H1 (cell line): Measurements from ENCODE around the gene NFIC. TPM values are rescaled to one million over a fixed set of nuclear protein-coding genes. Genes with fewer than 3 reads are reported as not detected.

Source experiments
- CTCF ChIA-PET: fragments of 300-600 bp; sonication (Branson Sonifier 250); formaldehyde crosslinking; loops from one replicate; lab custom pipeline; 2021; ENCODE audit not compliant: partially characterized antibody; lab: Charles Lee
- POLR2A ChIA-PET: fragments of 300-600 bp; sonication (Branson Sonifier 250); formaldehyde crosslinking; loops from one replicate; lab custom pipeline; 2021; ENCODE audit warnings: inconsistent platforms; ENCODE audit not compliant: partially characterized antibody; lab: Charles Lee
- DNase-seq, 2 experiments: peaks; one replicate each; pipeline versions ENCODE4 v3.0.0 to v3.0.0-alpha.2; 2010 to 2022; ENCODE audit warnings: low spot score in 2 of 2, low read depth in 1 of 2, mixed read lengths in 1 of 2
- FAIRE-seq: peaks from 2 replicates; lab custom pipeline; 2011; peaks lifted over from hg19 to GRCh38; lab: Jason Lieb, UNC
- H2AFZ ChIP-seq: 2 replicates; pipeline ENCODE4 v1.8.1; 2012; ENCODE audit warnings: low read length, inconsistent platforms
- H2AK5ac ChIP-seq: 2 replicates; pipeline ENCODE4 v1.6.1; 2013; ENCODE audit warnings: low read depth, low read length
- H2BK120ac ChIP-seq: replicated peaks from 2 replicates; pipeline ENCODE3; 2013; ENCODE audit warnings: low read depth, low read length, inconsistent platforms
- H2BK12ac ChIP-seq: 2 replicates; pipeline ENCODE4 v1.6.1; 2013; ENCODE audit warnings: low read depth, low read length
- H2BK15ac ChIP-seq: 2 replicates; pipeline ENCODE4 v1.6.1; 2013; ENCODE audit warnings: low read length
- H2BK20ac ChIP-seq: 2 replicates; pipeline ENCODE4 v1.6.1; 2013; ENCODE audit warnings: low read length
- H2BK5ac ChIP-seq: 2 replicates; pipeline ENCODE4 v1.6.1; 2013; ENCODE audit warnings: low read depth, low read length
- H3K14ac ChIP-seq: 2 replicates; pipeline ENCODE4 v1.6.1; 2013; ENCODE audit warnings: inconsistent platforms; ENCODE audit not compliant: insufficient read length
- H3K18ac ChIP-seq: 2 replicates; pipeline ENCODE4 v1.6.1; 2013; ENCODE audit warnings: low read length; ENCODE audit errors: extremely low read depth
- H3K23ac ChIP-seq: 2 replicates; pipeline ENCODE4 v1.6.1; 2013; ENCODE audit warnings: inconsistent platforms; ENCODE audit not compliant: insufficient read length
- H3K23me2 ChIP-seq: 2 replicates; pipeline ENCODE4 v1.6.1; 2013; ENCODE audit warnings: low read depth, low read length
- H3K27ac ChIP-seq: 2 replicates; pipeline ENCODE4 v1.6.1; 2011; ENCODE audit warnings: low read depth, low read length, inconsistent platforms
- H3K27me3 ChIP-seq, 4 experiments: replicated peaks in 1 of 4; 1 replicate in 1 of 4; 2 replicates in 3 of 4; pipeline versions ENCODE4 v1.6.1 to v1.8.1; 2011 to 2013; ENCODE audit warnings: low read length in 3 of 4, mild to moderate bottlenecking in 3 of 4, inconsistent platforms in 2 of 4, mixed read lengths in 2 of 4, moderate library complexity in 1 of 4; ENCODE audit not compliant: control insufficient read depth in 3 of 4, insufficient read depth in 3 of 4; ENCODE audit errors: extremely low read depth in 1 of 4
- H3K36me3 ChIP-seq, 4 experiments: 2 replicates each; pipeline versions ENCODE4 v1.6.1 to v1.8.1; 2011 to 2013; ENCODE audit warnings: mild to moderate bottlenecking in 4 of 4, low read length in 3 of 4, moderate library complexity in 2 of 4, control low read depth in 1 of 4, inconsistent platforms in 1 of 4; ENCODE audit not compliant: insufficient read depth in 4 of 4, control insufficient read depth in 2 of 4
- H3K4ac ChIP-seq: replicated peaks from 2 replicates; pipeline ENCODE3; 2013; ENCODE audit warnings: low read length, low read depth, mixed read lengths, inconsistent platforms; ENCODE audit not compliant: insufficient read length
- H3K4me1 ChIP-seq, 4 experiments: replicated peaks in 1 of 4; 1 replicate in 1 of 4; 2 replicates in 3 of 4; pipeline versions ENCODE4 v1.6.1 to v1.8.1; 2011 to 2013; ENCODE audit warnings: low read length in 3 of 4, inconsistent platforms in 2 of 4, mixed read lengths in 1 of 4; ENCODE audit not compliant: insufficient read depth in 4 of 4, control insufficient read depth in 3 of 4
- H3K4me2 ChIP-seq, 2 experiments: 2 replicates each; pipeline versions ENCODE4 v1.6.1 to v1.8.1; 2011 to 2013; ENCODE audit warnings: low read depth in 2 of 2, low read length in 2 of 2, control low read depth in 1 of 2, inconsistent platforms in 1 of 2, mild to moderate bottlenecking in 1 of 2; ENCODE audit not compliant: insufficient read depth in 1 of 2
- H3K4me3 ChIP-seq, 4 experiments: fragments of 200-600, 300-600 bp in 1 of 4; sonication (generic), shearing (Covaris generic), sonication (Bioruptor Twin) in 1 of 4; 2 replicates each; pipeline versions ENCODE4 v1.5.1 to v1.8.1; 2011 to 2016; ENCODE audit warnings: low read length in 4 of 4, low read depth in 3 of 4, control low read depth in 2 of 4, inconsistent platforms in 2 of 4, mild to moderate bottlenecking in 2 of 4, mixed read lengths in 1 of 4, moderate library complexity in 1 of 4; ENCODE audit not compliant: insufficient read depth in 2 of 4; ENCODE audit errors: extremely low read depth in 1 of 4
- H3K56ac ChIP-seq: replicated peaks from 2 replicates; pipeline ENCODE3; 2013; ENCODE audit warnings: low read depth, mild to moderate bottlenecking, mixed read lengths, low read length, inconsistent platforms; ENCODE audit not compliant: insufficient read length
- H3K79me1 ChIP-seq: 2 replicates; pipeline ENCODE4 v1.6.1; 2013; ENCODE audit warnings: low read depth, low read length, control low read depth
- H3K79me2 ChIP-seq, 2 experiments: 2 replicates each; pipeline versions ENCODE4 v1.6.1 to v1.8.1; 2012 to 2013; ENCODE audit warnings: low read length in 2 of 2, mild to moderate bottlenecking in 2 of 2, inconsistent platforms in 1 of 2; ENCODE audit not compliant: insufficient read depth in 2 of 2, control insufficient read depth in 1 of 2
- H3K9ac ChIP-seq, 4 experiments: replicated peaks in 1 of 4; 1 replicate in 1 of 4; 2 replicates in 3 of 4; pipeline versions ENCODE4 v1.6.1 to v1.8.1; 2011 to 2013; ENCODE audit warnings: low read depth in 3 of 4, low read length in 3 of 4, control low read depth in 2 of 4, mild to moderate bottlenecking in 2 of 4, moderate library complexity in 2 of 4, inconsistent platforms in 1 of 4; ENCODE audit errors: extremely low read depth in 1 of 4
- H3K9me3 ChIP-seq, 2 experiments: 2 replicates each; pipeline versions ENCODE4 v1.6.1 to v1.8.1; 2012 to 2013; ENCODE audit warnings: mild to moderate bottlenecking in 2 of 2, moderate library complexity in 2 of 2, control low read depth in 1 of 2, inconsistent platforms in 1 of 2, low read depth in 1 of 2, low read length in 1 of 2, mixed read lengths in 1 of 2; ENCODE audit not compliant: insufficient read depth in 2 of 2
- H4K20me1 ChIP-seq, 2 experiments: replicated peaks in 1 of 2; 2 replicates each; pipeline versions ENCODE3 to v1.8.1; 2011 to 2013; ENCODE audit warnings: inconsistent platforms in 2 of 2, low read length in 2 of 2, mild to moderate bottlenecking in 1 of 2; ENCODE audit not compliant: insufficient read depth in 2 of 2, control insufficient read depth in 1 of 2
- H4K5ac ChIP-seq: 2 replicates; pipeline ENCODE4 v1.6.1; 2013; ENCODE audit warnings: low read length, low read depth, mixed read lengths, inconsistent platforms; ENCODE audit not compliant: insufficient read length
- H4K8ac ChIP-seq: 2 replicates; pipeline ENCODE4 v1.8.0; 2013; ENCODE audit warnings: mild to moderate bottlenecking, moderate library complexity, low read length, inconsistent platforms; ENCODE audit not compliant: insufficient read depth; ENCODE audit errors: extremely low read depth
- H4K91ac ChIP-seq: replicated peaks from 2 replicates; pipeline ENCODE3; 2013; ENCODE audit warnings: low read length, mixed read lengths, inconsistent platforms; ENCODE audit not compliant: insufficient read length
- BCL11A ChIP-seq, 2 experiments: IDR thresholded peaks; one replicate each; pipeline ENCODE4 v1.6.1; 2011; ENCODE audit warnings: low read depth in 2 of 2, low read length in 2 of 2, mild to moderate bottlenecking in 2 of 2
- KDM1A ChIP-seq: fragments of 200-600, 300-600 bp; sonication (generic); IDR thresholded peaks from 2 replicates; pipeline ENCODE4 v1.7.1; 2016; ENCODE audit warnings: mild to moderate bottlenecking, low read length, borderline replicate concordance
- WGBS, 2 experiments: shearing (Covaris generic) in 1 of 2; methylation state at CpG; one replicate each; pipeline versions ENCODE4 v1.1.6 to v1.1.7; 2013 to 2015; ENCODE audit warnings: low lambda C conversion rate in 2 of 2, mixed read lengths in 2 of 2, inconsistent platforms in 1 of 2, low coverage in 1 of 2, missing lambda C conversion rate in 1 of 2; ENCODE audit not compliant: insufficient replicate concordance in 2 of 2, insufficient coverage in 1 of 2, insufficient read length in 1 of 2; ENCODE audit errors: extremely low coverage in 1 of 2, missing lambda C conversion rate in 1 of 2; 5-methylcytosine and 5-hydroxymethylcytosine counted together
- polyA plus RNA-seq, 7 experiments: library from polyadenylated mRNA; depleted of rRNA in 3 of 7; stranded (reverse) in 5 of 7; unstranded in 2 of 7; fragments of >200 nt in 5 of 7; fragments of 200-250 nt in 2 of 7; gene quantifications; 1 replicate in 5 of 7; 2 replicates in 1 of 7; 4 replicates in 1 of 7; pipeline versions ENCODE4 v1.2.1 to v1.2.3, GENCODE V29; 2011 to 2013; ENCODE audit warnings: missing spikeins in 2 of 7, mixed read lengths in 2 of 7
- total RNA-seq: library from RNA; stranded (reverse); fragmentation: NEBNext Ultra II Directional; extraction: Animal tissue kit (Norgen Biotek cat#: 25700); gene quantifications from 2 replicates; pipeline ENCODE4 v1.2.1, GENCODE V29; 2021

Gene NFIC
- total and polyA plus RNA-seq, 2 of the 8 experiments (the other 6 are each of a cell fraction or from before 2014, with no cell fraction given), result 0.56 to 3.2 TPM

DNA sequence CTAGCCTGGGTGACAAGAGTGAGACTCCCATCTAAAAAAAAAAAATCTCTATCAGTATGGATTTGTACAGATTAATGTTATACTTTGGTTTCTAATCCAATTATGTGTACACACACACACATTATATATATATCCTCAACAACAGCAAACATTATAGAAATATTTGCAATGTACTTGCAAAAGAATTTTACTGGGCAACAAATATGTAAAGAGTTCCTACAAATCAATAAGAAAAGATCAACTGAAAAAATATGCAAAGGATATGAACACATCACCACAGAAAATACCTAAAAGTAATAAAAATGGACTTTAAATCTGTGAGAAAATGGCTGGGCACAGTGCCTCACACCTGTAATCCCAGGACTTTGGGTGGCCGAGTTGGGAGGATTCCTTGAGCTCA is 40.9 kb upstream of the NFIC start:
- no peak for FAIRE-seq
- no peak overlapping the region for H2AK5ac ChIP-seq
- WGBS, 2 experiments, result 87% methylated on average over 1 of the region's 1 CpG; no CpG with 5 or more reads in 1 of the 2 experiments
- TF ChIP-seq KDM1A (peak; percentile 72), BCL11A (IDR thresholded peaks at IDR 0.05; ENCODE audit: low read depth in 2 of 2, low read length in 2 of 2) (no peak)

More for the DNA sequence above, 40.9 kb upstream of the NFIC start:
- H3K4me2 ChIP-seq, result no peak overlapping the region
- no peak overlapping the region for H3K18ac ChIP-seq
- no peak overlapping the region for H2BK15ac ChIP-seq
- no peak overlapping the region for H3K27ac ChIP-seq
- no peak overlapping the region for H3K23ac ChIP-seq
- no peak overlapping the region for H2BK12ac ChIP-seq
- no peaks in the 10 kb centered on the region for H3K9me3 ChIP-seq
- no peak overlapping the region for H3K4ac ChIP-seq
- H3K23me2 ChIP-seq, result peaks cover 11% of the 10 kb centered on the region; the same call in 1 of the 2 replicates
- ChIA-PET CTCF (interaction anchor here (0.7 to 6.3 kb wide), 18 partner anchors 12 to 192 kb away, joined by 3 to 45 read pairs (median 4); partner anchors contain the start of gene SMIM44), POLR2A (no interaction called here)
- no peak overlapping the region for H4K91ac ChIP-seq
- no peak overlapping the region for H3K56ac ChIP-seq
- H3K14ac ChIP-seq, result no peak overlapping the region
- H2AFZ ChIP-seq, result no peak overlapping the region
- H3K27me3 ChIP-seq, result no peaks in the 10 kb centered on the region; a peak in 1 of 7 replicates
- no peak overlapping the region for H3K4me3 ChIP-seq
- H2BK120ac ChIP-seq, result no peak overlapping the region
- H4K8ac ChIP-seq, result no peak overlapping the region
- no peaks in the 10 kb centered on the region for H3K79me1 ChIP-seq
- DNase-seq, result no peak
- no peak overlapping the region for H4K5ac ChIP-seq
- no peaks in the 10 kb centered on the region for H3K4me1 ChIP-seq
- H3K9ac ChIP-seq, result no peak overlapping the region
- no peak overlapping the region for H2BK5ac ChIP-seq
- no peaks in the 10 kb centered on the region for H3K79me2 ChIP-seq
- peaks cover 0 to 8% of the 10 kb centered on the region in 2 experiments for H4K20me1 ChIP-seq
- H2BK20ac ChIP-seq, result no peak overlapping the region
- no peaks in the 10 kb centered on the region for H3K36me3 ChIP-seq
